Ecto neural progenitor cell (in vitro differentiated cells): ENCODE results near the gene TTC28.

Experiments used
- DNase-seq: peaks from one replicate; pipeline ENCODE4 v3.0.0-alpha.2; 2018; ENCODE audit warnings: low spot score

The TTC28 gene

GRCh38 chr22:28351476-28351875 lies 328.2 kb downstream of the TTC28 start:
- no peak for DNase-seq

- DNase-seq = no peak
These were observed 330.7 kb downstream of the TTC28 start for GRCh38 chr22:28348613-28349609.

GRCh38 chr22:28346308-28346707 lies 333.3 kb downstream of the TTC28 start:
- DNase-seq = no peak

- DNase-seq = no peak
These were observed 334.5 kb downstream of the TTC28 start for GRCh38 chr22:28344918-28345703.

GRCh38 chr22:28341001-28341400 lies 338.6 kb downstream of the TTC28 start:
- DNase-seq = no peak

GRCh38 chr22:28333088-28333487 lies 346.6 kb downstream of the TTC28 start:
- DNase-seq = no peak

- DNase-seq = no peak
These were observed 347.2 kb downstream of the TTC28 start for GRCh38 chr22:28332410-28332809.

GRCh38 chr22:28331695-28332094 lies 347.9 kb downstream of the TTC28 start:
- no peak for DNase-seq

- no peak for DNase-seq
These were observed 350.2 kb downstream of the TTC28 start for GRCh38 chr22:28329186-28330073.

- no peak for DNase-seq
These were observed 350.9 kb downstream of the TTC28 start for GRCh38 chr22:28328756-28329155.

GRCh38 chr22:28316014-28316413 lies 363.6 kb downstream of the TTC28 start:
- DNase-seq = no peak

GRCh38 chr22:28314959-28315358 lies 364.7 kb downstream of the TTC28 start:
- no peak for DNase-seq

GRCh38 chr22:28310299-28310698 lies 369.3 kb downstream of the TTC28 start:
- no peak for DNase-seq

GRCh38 chr22:28299753-28300152 lies 379.9 kb downstream of the TTC28 start:
- DNase-seq = no peak

- DNase-seq = no peak
These were observed 380.3 kb downstream of the TTC28 start for GRCh38 chr22:28299309-28299708.

GRCh38 chr22:28297504-28297903 lies 382.1 kb downstream of the TTC28 start:
- no peak for DNase-seq

GRCh38 chr22:28296452-28296851 lies 383.2 kb downstream of the TTC28 start:
- no peak for DNase-seq

GRCh38 chr22:28283068-28283654 lies 396.5 kb downstream of the TTC28 start:
- DNase-seq = no peak

GRCh38 chr22:28282405-28283067 lies 397.1 kb downstream of the TTC28 start:
- no peak for DNase-seq

GRCh38 chr22:28279888-28280287 lies 399.8 kb downstream of the TTC28 start:
- DNase-seq = no peak

- DNase-seq = no peak
These were observed 410.4 kb downstream of the TTC28 start for GRCh38 chr22:28269277-28269676.
